Activated CD4-positive, alpha-beta T cell treated with anti-CD3 and anti-CD28 coated beads for 36 hours (primary cell): ENCODE data around the gene LDHB. TPM values are rescaled to one million over a fixed set of nuclear protein-coding genes. Genes with fewer than 3 reads are reported as not detected.
A peak's percentile ranks its signal among the peaks of the same experiment; 100 is the strongest.
"Not testable (repeated sequence)": the region's sequence is repeated elsewhere in the genome, so short reads cannot be mapped to it uniquely, and the experiment has no call there.

Source experiments
- ATAC-seq: fragments of 200-7000 bp; cut with Tn5 transposase; one replicate; pipeline ENCODE4 v1.10.0; 2021; ENCODE audit warnings: mild to moderate bottlenecking, moderate library complexity
- CTCF ChIA-PET: fragments of 350-600 bp; sonication (Branson Sonifier 250); formaldehyde crosslinking; loops from one replicate; lab custom pipeline; 2021; ENCODE audit warnings: antibody characterized with exemption; lab: Charles Lee
- POLR2A ChIA-PET: fragments of 350-600 bp; sonication (Branson Sonifier 250); formaldehyde crosslinking; loops from one replicate; lab custom pipeline; 2021; ENCODE audit warnings: antibody characterized with exemption, inconsistent platforms; lab: Charles Lee
- DNase-seq: peaks from one replicate; pipeline ENCODE4 v3.0.0-alpha.2; 2020
- H3K27ac Mint-ChIP-seq: one replicate; pipeline ENCODE4 v1.8.0; 2021; ENCODE audit warnings: mixed read lengths
- H3K27me3 Mint-ChIP-seq: one replicate; pipeline ENCODE4 v1.8.0; 2021; ENCODE audit warnings: mixed read lengths
- H3K36me3 Mint-ChIP-seq: one replicate; pipeline ENCODE4 v1.8.0; 2021; ENCODE audit warnings: low read depth, mixed read lengths
- H3K4me1 Mint-ChIP-seq: one replicate; pipeline ENCODE4 v1.8.0; 2021; ENCODE audit warnings: mixed read lengths
- H3K4me3 Mint-ChIP-seq: one replicate; pipeline ENCODE4 v1.8.0; 2021; ENCODE audit warnings: mild to moderate bottlenecking, moderate library complexity, mixed read lengths
- H3K9me3 Mint-ChIP-seq: one replicate; pipeline ENCODE4 v1.8.0; 2021; ENCODE audit warnings: low read depth, mixed read lengths
- intact Hi-C, 2 experiments: fragments of 100-400 bp; cut with DNase I in 1 of 2; cut with micrococcal nuclease in 1 of 2; formaldehyde crosslinking; loops; one replicate each; pipeline versions ENCODE4 v1.14.2 to v1.15.1; 2022 to 2024; cut with DNase I, micrococcal nuclease
- total RNA-seq, 2 experiments: library from RNA; stranded (reverse); gene quantifications; one replicate each; pipeline ENCODE4 v1.2.3, GENCODE V29; 2021

LDHB gene
- total RNA-seq, 2 experiments from 2014 or later = 918 to 1,852 TPM

GRCh38 chr12:21665816-21666215 lies 8.2 kb upstream of the LDHB start:
- intact Hi-C loops = no loop called here
- no peak overlapping the region for H3K4me3 Mint-ChIP-seq
- ChIA-PET POLR2A (no interaction called here), CTCF (interaction anchor here (0.9 to 1.1 kb wide), 2 partner anchors 12 to 14 kb away, joined by 3 to 8 read pairs; no protein-coding TSS in a partner anchor)
- ATAC-seq (no peak), DNase-seq (no peak)
- no peaks in the 10 kb centered on the region for H3K4me1 Mint-ChIP-seq
- no peaks in the 10 kb centered on the region for H3K36me3 Mint-ChIP-seq
- no peak overlapping the region for H3K27ac Mint-ChIP-seq
- H3K27me3 Mint-ChIP-seq = no peaks in the 10 kb centered on the region
- no peaks in the 10 kb centered on the region for H3K9me3 Mint-ChIP-seq

DNA sequence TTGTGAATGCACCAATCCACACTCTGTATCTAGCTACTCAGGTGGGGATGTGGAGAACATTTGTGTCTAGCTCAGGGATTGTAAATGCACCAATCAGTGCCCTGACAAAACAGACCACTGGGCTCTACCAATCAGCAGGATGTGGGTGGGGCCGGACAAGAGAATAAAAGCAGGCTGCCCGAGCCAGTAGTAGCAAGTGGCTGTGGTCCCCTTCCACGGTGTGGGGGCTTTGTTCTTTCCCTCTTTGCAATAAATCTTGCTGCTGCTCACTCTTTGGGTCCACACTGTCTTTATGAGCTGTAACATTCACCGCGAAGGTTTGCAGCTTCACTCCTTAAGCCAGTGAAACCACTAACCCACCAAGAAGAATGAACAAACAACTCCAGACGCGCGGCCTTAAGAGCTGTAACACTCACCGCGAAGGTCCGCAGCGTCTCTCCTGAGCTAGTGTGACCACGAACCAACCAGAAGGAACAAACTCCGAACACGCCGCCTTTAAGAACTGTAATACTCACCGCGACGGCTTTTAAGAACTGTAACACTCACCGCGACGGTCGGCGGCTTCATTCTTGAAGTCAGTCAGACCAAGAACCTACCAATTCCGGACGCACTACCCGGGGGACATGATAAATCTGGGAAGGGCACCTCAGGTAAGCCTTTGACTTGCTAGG lies 4.6 kb upstream of the LDHB start:
- ChIA-PET POLR2A (no interaction called here), CTCF (interaction anchor here (1.0 to 1.7 kb wide), 4 partner anchors 14 to 36 kb away, joined by 3 to 6 read pairs (median 4); no protein-coding TSS in a partner anchor)
- intact Hi-C loops = no loop called here
- H3K27me3 Mint-ChIP-seq = no peaks in the 10 kb centered on the region
- peaks cover 4% of the 10 kb centered on the region for H3K36me3 Mint-ChIP-seq
- H3K9me3 Mint-ChIP-seq = no peaks in the 10 kb centered on the region
- H3K4me1 Mint-ChIP-seq = peaks cover 12% of the 10 kb centered on the region
- ATAC-seq (no peak), DNase-seq (peak; percentile 16)
- no peak overlapping the region for H3K27ac Mint-ChIP-seq
- no peak overlapping the region for H3K4me3 Mint-ChIP-seq

DNA sequence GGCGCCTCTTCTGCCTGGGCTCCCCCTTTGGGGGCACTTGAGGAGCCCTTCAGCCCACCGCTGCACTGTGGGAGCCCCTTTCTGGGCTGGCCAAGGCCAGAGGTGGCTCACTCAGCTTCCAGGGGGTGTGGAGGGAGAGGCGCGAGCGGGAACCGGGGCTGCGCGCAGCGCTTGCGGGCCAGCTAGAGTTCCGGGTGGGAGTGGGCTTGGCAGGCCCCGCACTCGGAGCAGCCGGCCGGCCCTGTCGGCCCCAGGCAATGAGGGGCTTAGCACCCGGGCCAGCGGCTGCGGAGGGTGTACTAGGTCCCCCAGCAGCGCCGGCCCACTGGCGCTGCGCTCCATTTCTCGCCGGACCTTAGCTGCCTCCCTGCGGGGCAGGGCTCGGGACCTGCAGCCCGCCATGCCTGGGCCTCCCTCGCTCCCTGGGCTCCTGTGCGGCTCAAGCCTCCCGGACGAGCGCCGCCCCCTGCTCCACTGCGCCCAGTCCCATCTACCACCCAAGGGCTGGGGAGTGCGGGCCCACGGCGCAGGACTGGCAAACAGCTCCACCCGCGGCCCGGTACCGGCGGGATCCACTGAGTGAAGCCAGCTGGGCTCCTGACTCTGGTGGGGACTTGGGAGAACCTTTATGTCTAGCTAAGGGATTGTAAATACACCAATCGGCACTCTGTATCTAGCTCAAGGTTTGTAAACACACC lies 3.9 kb upstream of the LDHB start:
- POLR2A ChIA-PET, DNase-seq, H3K4me3 Mint-ChIP-seq, intact Hi-C loops, ATAC-seq, H3K9me3 Mint-ChIP-seq, H3K27me3 Mint-ChIP-seq, H3K36me3 Mint-ChIP-seq, H3K27ac Mint-ChIP-seq: not testable (repeated sequence)
- H3K4me1 Mint-ChIP-seq = peaks cover 12% of the 10 kb centered on the region
- CTCF ChIA-PET = interaction anchor here (1.0 to 1.7 kb wide), 6 partner anchors 9 to 37 kb away, joined by 3 to 6 read pairs (median 4); no protein-coding TSS in a partner anchor

DNA sequence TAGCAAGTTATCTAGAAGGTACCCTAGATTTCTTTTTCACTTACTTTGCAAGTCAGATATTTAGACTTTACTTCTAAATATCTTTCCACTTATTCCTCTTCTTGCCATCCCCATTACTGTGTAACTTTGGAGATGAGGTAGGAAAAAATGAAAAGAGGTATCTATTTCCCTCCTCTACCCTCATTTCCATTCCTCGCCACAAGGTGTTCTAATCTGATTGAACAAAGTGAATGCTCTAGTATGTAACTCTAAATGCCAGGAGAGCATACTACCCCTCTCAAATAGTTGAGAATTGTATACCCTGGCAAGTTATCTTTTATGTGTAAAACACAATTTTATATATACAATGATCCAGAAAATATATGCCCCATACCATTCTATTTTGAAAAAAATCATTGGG lies 1.7 kb upstream of the LDHB start:
- no peaks in the 10 kb centered on the region for H3K9me3 Mint-ChIP-seq
- no peaks in the 10 kb centered on the region for H3K27me3 Mint-ChIP-seq
- no peak for DNase-seq
- H3K4me3 Mint-ChIP-seq = no peak overlapping the region
- ChIA-PET CTCF (interaction anchor here (1.0 to 3.2 kb wide), 3 partner anchors 8 to 160 kb away, joined by 3 to 19 read pairs (median 4); no protein-coding TSS in a partner anchor), POLR2A (no interaction called here)
- no peak for ATAC-seq
- H3K4me1 Mint-ChIP-seq = peaks cover 29% of the 10 kb centered on the region
- intact Hi-C loops = loop anchor here (2.0 to 5.0 kb wide), 3 partner anchors 17 to 973 kb away; partner anchors contain the start of gene PYROXD1 (in 1 of the 2)
- H3K36me3 Mint-ChIP-seq = peaks cover 28% of the 10 kb centered on the region
- H3K27ac Mint-ChIP-seq = no peak overlapping the region

DNA sequence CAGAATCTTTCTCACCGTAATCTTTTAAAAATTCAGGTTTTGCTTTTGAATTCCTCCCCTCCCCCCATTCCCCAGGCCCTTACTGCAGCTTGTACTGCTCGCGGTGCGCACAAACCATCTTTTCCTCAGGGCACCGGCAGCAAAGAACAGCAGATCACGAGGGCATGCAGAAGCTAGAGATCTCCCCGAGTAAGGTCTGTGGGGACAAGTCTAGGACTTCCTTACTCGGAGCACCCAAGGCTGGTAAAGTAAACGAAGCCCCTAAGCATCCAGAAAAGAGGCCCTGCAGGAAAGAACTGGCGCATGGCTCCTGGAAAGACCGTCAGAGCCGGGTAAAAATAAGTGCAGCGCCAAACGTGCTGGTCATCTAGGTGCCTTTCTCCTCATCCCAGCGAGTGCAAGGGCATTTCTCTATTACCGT lies 727 bp downstream of the LDHB start:
- Mint-ChIP-seq H3K4me3 (peak overlapping the region; percentile 81), H3K36me3 (peaks cover 50% of the 10 kb centered on the region), H3K4me1 (peaks cover 50% of the 10 kb centered on the region), H3K9me3 (no peaks in the 10 kb centered on the region), H3K27ac (peak overlapping the region; percentile 99), H3K27me3 (no peaks in the 10 kb centered on the region)
- ChIA-PET CTCF (interaction anchor here (0.7 to 3.2 kb wide), 5 partner anchors 9 to 24 kb away, joined by 3 to 19 read pairs (median 4); no protein-coding TSS in a partner anchor), POLR2A (interaction anchor here (0.6 to 2.0 kb wide), 8 partner anchors 8 to 155 kb away, joined by 3 to 8 read pairs (median 6); partner anchors contain the start of genes GOLT1B and RECQL)
- peak; percentile 68 for DNase-seq
- peak; percentile 24 for ATAC-seq
- intact Hi-C loops = loop anchor here (1.0 to 5.0 kb wide), 9 partner anchors 20 to 975 kb away; partner anchors contain the start of genes GOLT1B (in 2 of the 2), PYROXD1 (in 2 of the 2), RECQL (in 2 of the 2) and C2CD5 (in 1 of the 2)

GRCh38 chr12:21655591-21655990 lies 2.1 kb downstream of the LDHB start:
- no peaks in the 10 kb centered on the region for H3K9me3 Mint-ChIP-seq
- peaks cover 61% of the 10 kb centered on the region for H3K36me3 Mint-ChIP-seq
- peak overlapping the region; percentile 81 for H3K4me3 Mint-ChIP-seq
- no peak for ATAC-seq
- ChIA-PET CTCF (interaction anchor here (0.8 to 2.0 kb wide), 4 partner anchors 12 to 27 kb away, joined by 3 to 8 read pairs (median 4); no protein-coding TSS in a partner anchor), POLR2A (no interaction called here)
- H3K4me1 Mint-ChIP-seq = peaks cover 62% of the 10 kb centered on the region
- H3K27me3 Mint-ChIP-seq = no peaks in the 10 kb centered on the region
- peak overlapping the region; percentile 99 for H3K27ac Mint-ChIP-seq
- DNase-seq = no peak
- intact Hi-C loops = loop anchor here (5.0 kb wide), 2 partner anchors 218 to 977 kb away; partner anchors contain the start of gene PYROXD1 (in 1 of the 2)

GRCh38 chr12:21651821-21652220 lies 5.8 kb downstream of the LDHB start:
- no peaks in the 10 kb centered on the region for H3K27me3 Mint-ChIP-seq
- ChIA-PET CTCF (interaction anchor here (0.5 to 3.1 kb wide), 9 partner anchors 8 to 395 kb away, joined by 3 to 13 read pairs (median 3); no protein-coding TSS in a partner anchor), POLR2A (interaction anchor here (0.5 to 1.1 kb wide), 4 partner anchors 24 to 151 kb away, joined by 3 read pairs; partner anchors contain the start of gene RECQL)
- peaks cover 89% of the 10 kb centered on the region for H3K36me3 Mint-ChIP-seq
- DNase-seq (no peak), ATAC-seq (no peak)
- no peak overlapping the region for H3K4me3 Mint-ChIP-seq
- intact Hi-C loops = no loop called here
- no peaks in the 10 kb centered on the region for H3K9me3 Mint-ChIP-seq
- H3K4me1 Mint-ChIP-seq = peaks cover 81% of the 10 kb centered on the region
- no peak overlapping the region for H3K27ac Mint-ChIP-seq

GRCh38 chr12:21650997-21651396 lies 6.6 kb downstream of the LDHB start:
- Mint-ChIP-seq H3K27me3 (no peaks in the 10 kb centered on the region), H3K4me1 (peaks cover 85% of the 10 kb centered on the region), H3K4me3 (no peak overlapping the region), H3K27ac (peak overlapping the region; percentile 69), H3K9me3 (no peaks in the 10 kb centered on the region), H3K36me3 (peaks cover 86% of the 10 kb centered on the region)
- ChIA-PET CTCF (interaction anchor here (0.6 to 3.1 kb wide), 4 partner anchors 23 to 45 kb away, joined by 3 to 13 read pairs (median 4); no protein-coding TSS in a partner anchor), POLR2A (no interaction called here)
- intact Hi-C loops = no loop called here
- ATAC-seq (no peak), DNase-seq (no peak)

GRCh38 chr12:21649034-21649433 lies 8.6 kb downstream of the LDHB start:
- intact Hi-C loops = no loop called here
- H3K36me3 Mint-ChIP-seq = peaks cover 84% of the 10 kb centered on the region
- no peaks in the 10 kb centered on the region for H3K27me3 Mint-ChIP-seq
- POLR2A ChIA-PET = interaction anchor here (1.1 kb wide), 1 partner anchor 9 kb away, joined by 7 read pairs; the partner anchor contains the start of gene LDHB
- ATAC-seq (no peak), DNase-seq (no peak)
- H3K27ac Mint-ChIP-seq = peak overlapping the region; percentile 6
- no peaks in the 10 kb centered on the region for H3K9me3 Mint-ChIP-seq
- peaks cover 86% of the 10 kb centered on the region for H3K4me1 Mint-ChIP-seq
- no peak overlapping the region for H3K4me3 Mint-ChIP-seq
- CTCF ChIA-PET = interaction anchor here (1.7 to 2.1 kb wide), 2 partner anchors 32 to 33 kb away, joined by 5 to 11 read pairs; no protein-coding TSS in a partner anchor

DNA sequence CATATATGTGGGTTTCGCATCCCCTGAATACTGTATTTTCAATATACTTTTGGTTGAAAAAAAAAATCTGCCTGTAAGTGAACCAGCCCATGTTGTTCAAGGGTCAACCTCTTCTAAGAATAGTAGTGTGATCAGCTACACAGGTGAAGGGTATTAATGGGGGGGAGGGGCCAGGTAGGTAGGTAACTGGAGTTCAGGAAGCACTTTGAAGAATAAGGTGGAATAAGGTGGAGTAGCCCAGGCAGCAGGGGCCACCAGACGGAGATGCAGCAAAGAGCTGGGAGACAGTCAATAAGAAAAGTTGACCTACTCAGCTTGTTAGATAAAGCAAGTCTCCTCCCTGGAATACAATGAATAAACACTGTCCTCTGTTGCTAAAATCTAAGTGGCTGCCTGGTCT lies 9.3 kb downstream of the LDHB start:
- no peaks in the 10 kb centered on the region for H3K27me3 Mint-ChIP-seq
- peaks cover 87% of the 10 kb centered on the region for H3K4me1 Mint-ChIP-seq
- no peak for DNase-seq
- H3K9me3 Mint-ChIP-seq = no peaks in the 10 kb centered on the region
- POLR2A ChIA-PET = interaction anchor here (1.1 kb wide), 1 partner anchor 9 kb away, joined by 7 read pairs; the partner anchor contains the start of gene LDHB
- no peak overlapping the region for H3K27ac Mint-ChIP-seq
- peaks cover 85% of the 10 kb centered on the region for H3K36me3 Mint-ChIP-seq
- no peak overlapping the region for H3K4me3 Mint-ChIP-seq
- CTCF ChIA-PET = interaction anchor here (1.6 to 2.1 kb wide), 2 partner anchors 8 to 32 kb away, joined by 4 to 11 read pairs; no protein-coding TSS in a partner anchor
- intact Hi-C loops = no loop called here
- ATAC-seq = no peak
